Gastroesophageal sphincter (tissue), 4 donors: Measurements from ENCODE around the gene GRIP1. TPM values are rescaled to one million over a fixed set of nuclear protein-coding genes. Genes with fewer than 3 reads are reported as not detected.

ENCODE experiments used
- ATAC-seq: fragments of 150-250 bp; one replicate; pipeline ENCODE4 v1.9.1; 2016; ENCODE audit warnings: mild to moderate bottlenecking, moderate library complexity
- H3K27ac ChIP-seq, 4 donors: fragments of 200-600 bp; sonication (generic) in 3 of 4; 1 replicate in 3 of 4; 2 replicates in 1 of 4; pipeline ENCODE4 v1.5.1; 2016 to 2019
- H3K27me3 ChIP-seq: fragments of 200-600 bp; sonication (generic); one replicate; pipeline ENCODE4 v1.5.1; 2019
- H3K36me3 ChIP-seq, 2 donors: fragments of 200-600 bp; sonication (generic); one replicate each; pipeline ENCODE4 v1.5.1; 2019; ENCODE audit warnings: control low read depth in 1 of 2
- H3K4me1 ChIP-seq, 3 donors: fragments of 200-600 bp; sonication (generic); 1 replicate in 2 of 3; 2 replicates in 1 of 3; pipeline ENCODE4 v1.5.1; 2016 to 2019; ENCODE audit warnings: control low read depth in 2 of 3
- H3K4me3 ChIP-seq, 2 donors: fragments of 200-600 bp; sonication (generic); one replicate each; pipeline ENCODE4 v1.5.1; 2019; ENCODE audit warnings: mild to moderate bottlenecking in 1 of 2, moderate library complexity in 1 of 2
- H3K9me3 ChIP-seq, 3 donors: fragments of 200-600 bp; sonication (generic); one replicate each; pipeline ENCODE4 v1.5.1; 2017 to 2019; ENCODE audit warnings: control low read depth in 2 of 3
- EP300 ChIP-seq: sonication (generic); formaldehyde crosslinking; IDR thresholded peaks from one replicate; pipeline ENCODE4 v1.6.1; 2017; ENCODE audit warnings: antibody characterized with exemption, mild to moderate bottlenecking
- POLR2A ChIP-seq, 2 donors: fragments of 450-650 bp; IDR thresholded peaks; one replicate each; pipeline ENCODE4 v1.6.1; 2017; ENCODE audit warnings: antibody characterized with exemption in 2 of 2, mild to moderate bottlenecking in 2 of 2, moderate library complexity in 1 of 2
- POLR2AphosphoS5 ChIP-seq: sonication (generic); formaldehyde crosslinking; IDR thresholded peaks from one replicate; pipeline ENCODE4 v1.6.1; 2017; ENCODE audit warnings: antibody characterized with exemption
- WGBS, 2 donors: methylation state at CpG; one replicate each; pipeline ENCODE4 v1.1.5; 2018; ENCODE audit warnings: low coverage in 1 of 2; 5-methylcytosine and 5-hydroxymethylcytosine counted together
- total RNA-seq, 4 donors: library from RNA; depleted of rRNA; stranded (reverse); fragments of >200 nt; gene quantifications; one replicate each; pipeline ENCODE4 v1.1.0, GENCODE V29; 2016
- TF ChIP-seq, protein P1 (sequence below), 4 experiments: fragments of 200-600 bp in 2 of 4; fragments of 450-650 bp in 2 of 4; sonication (generic) in 1 of 4; IDR thresholded peaks; one replicate each; pipeline ENCODE4 v1.5.1; 2017 to 2019; ENCODE audit warnings: antibody characterized with exemption in 4 of 4, mild to moderate bottlenecking in 2 of 4, moderate library complexity in 2 of 4

Gene GRIP1
- total RNA-seq, 4 donors from 2014 or later, result 6.8 to 17.8 (median 11.6) TPM

DNA sequence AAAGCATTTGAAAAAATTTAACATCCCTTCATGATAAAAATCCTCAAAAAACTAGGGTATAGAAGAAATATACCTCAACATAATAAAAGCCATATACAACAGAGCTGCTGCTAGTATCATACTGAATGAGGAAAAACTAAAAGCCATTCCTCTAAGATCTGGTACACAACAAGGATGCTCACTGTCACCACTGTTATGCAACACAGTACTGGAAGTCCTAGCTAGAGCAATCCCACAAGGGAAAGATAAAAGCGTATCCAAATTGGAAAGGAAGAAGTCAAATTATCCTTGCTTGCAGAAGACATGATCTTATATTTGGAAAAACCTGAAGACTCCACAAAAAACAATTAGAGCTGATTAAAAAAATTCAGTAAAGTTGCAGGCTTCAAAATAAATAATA lies 261.7 kb downstream of the GRIP1 start:
- Histone ChIP-seq H3K4me3 (no peak overlapping the region), H3K4me1 (no peaks in the 10 kb centered on the region), H3K27me3 (no peaks in the 10 kb centered on the region), H3K36me3 (no peaks in the 10 kb centered on the region), H3K9me3 (no peaks in the 10 kb centered on the region), H3K27ac (no peak overlapping the region)
- 70 to 92% methylated on average over 1 of the region's 1 CpG for WGBS, 2 donors
- no peak for ATAC-seq
- TF ChIP-seq, protein P1, sequence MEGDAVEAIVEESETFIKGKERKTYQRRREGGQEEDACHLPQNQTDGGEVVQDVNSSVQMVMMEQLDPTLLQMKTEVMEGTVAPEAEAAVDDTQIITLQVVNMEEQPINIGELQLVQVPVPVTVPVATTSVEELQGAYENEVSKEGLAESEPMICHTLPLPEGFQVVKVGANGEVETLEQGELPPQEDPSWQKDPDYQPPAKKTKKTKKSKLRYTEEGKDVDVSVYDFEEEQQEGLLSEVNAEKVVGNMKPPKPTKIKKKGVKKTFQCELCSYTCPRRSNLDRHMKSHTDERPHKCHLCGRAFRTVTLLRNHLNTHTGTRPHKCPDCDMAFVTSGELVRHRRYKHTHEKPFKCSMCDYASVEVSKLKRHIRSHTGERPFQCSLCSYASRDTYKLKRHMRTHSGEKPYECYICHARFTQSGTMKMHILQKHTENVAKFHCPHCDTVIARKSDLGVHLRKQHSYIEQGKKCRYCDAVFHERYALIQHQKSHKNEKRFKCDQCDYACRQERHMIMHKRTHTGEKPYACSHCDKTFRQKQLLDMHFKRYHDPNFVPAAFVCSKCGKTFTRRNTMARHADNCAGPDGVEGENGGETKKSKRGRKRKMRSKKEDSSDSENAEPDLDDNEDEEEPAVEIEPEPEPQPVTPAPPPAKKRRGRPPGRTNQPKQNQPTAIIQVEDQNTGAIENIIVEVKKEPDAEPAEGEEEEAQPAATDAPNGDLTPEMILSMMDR (IDR thresholded peaks at IDR 0.05), result no peak
- TF ChIP-seq EP300 (no peak), POLR2A (IDR thresholded peaks at IDR 0.05) (no peak), POLR2AphosphoS5 (no peak)

DNA sequence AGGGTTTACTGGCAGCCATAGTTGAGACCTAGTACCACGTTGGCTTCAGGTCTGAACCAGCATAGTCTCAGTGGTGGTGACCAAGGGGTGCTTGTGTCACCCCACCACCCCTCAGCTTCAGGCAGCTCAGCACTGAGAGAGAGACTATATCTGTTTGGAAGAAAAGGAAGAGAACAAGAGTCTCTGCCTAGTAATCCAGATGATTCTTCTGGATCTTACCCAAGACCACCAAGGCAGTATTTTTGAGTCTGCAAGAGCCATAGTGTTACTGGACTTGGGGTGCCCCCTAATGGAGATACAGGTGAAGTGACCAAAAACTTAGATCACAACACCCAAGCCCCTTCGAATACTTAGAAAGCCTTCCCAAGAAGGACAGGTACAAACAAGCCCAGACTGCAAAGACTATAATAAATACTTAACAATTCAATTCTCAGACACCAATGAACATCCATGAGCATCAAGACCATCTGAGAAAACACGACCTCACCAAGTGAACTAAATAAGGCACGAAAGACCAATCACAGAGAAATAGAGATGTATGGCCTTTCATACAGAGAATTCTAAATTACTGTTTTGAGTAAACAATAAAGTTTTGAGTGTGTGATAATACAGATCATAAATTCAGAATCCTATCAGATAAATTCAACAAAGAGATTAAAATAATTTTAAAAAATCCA lies 269.5 kb downstream of the GRIP1 start:
- Histone ChIP-seq H3K9me3 (no peaks in the 10 kb centered on the region), H3K4me3 (no peak overlapping the region), H3K27me3 (no peaks in the 10 kb centered on the region), H3K27ac (no peak overlapping the region), H3K36me3 (no peaks in the 10 kb centered on the region), H3K4me1 (no peaks in the 10 kb centered on the region)
- WGBS, 2 donors, result 69 to 71% methylated on average over 3 to 4 of the region's 4 CpGs
- no peak for ATAC-seq
- TF ChIP-seq POLR2A (IDR thresholded peaks at IDR 0.05), result no peak
- no peak for TF ChIP-seq POLR2AphosphoS5
- TF ChIP-seq, protein P1 (IDR thresholded peaks at IDR 0.05), result peak; percentile 21 to 56 (median 32)
- no peak for TF ChIP-seq EP300

DNA sequence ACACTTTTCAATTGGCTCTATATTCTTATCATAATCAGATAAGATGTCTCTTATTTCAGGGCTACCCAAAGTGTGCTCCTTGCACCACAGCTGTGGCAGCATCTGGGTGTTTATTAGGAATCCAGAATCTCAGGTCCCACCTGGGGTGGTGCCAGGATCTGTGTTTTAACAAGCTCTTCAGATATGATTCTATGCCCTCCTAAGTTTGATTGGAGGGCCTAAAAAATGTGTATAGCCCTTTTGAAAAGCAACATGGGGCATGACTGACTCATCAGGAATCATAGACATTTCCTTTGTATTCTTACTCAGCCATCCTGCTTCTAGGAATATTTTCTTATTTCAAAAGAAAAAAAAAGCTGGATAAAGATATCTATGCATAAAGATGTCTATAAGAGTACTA lies 273.5 kb downstream of the GRIP1 start:
- Histone ChIP-seq H3K36me3 (no peaks in the 10 kb centered on the region), H3K9me3 (no peaks in the 10 kb centered on the region), H3K4me3 (no peak overlapping the region), H3K4me1 (peaks cover 0 to 1% (median 0%) of the 10 kb centered on the region in 3 donors), H3K27me3 (no peaks in the 10 kb centered on the region), H3K27ac (no peak overlapping the region)
- ATAC-seq, result no peak
- TF ChIP-seq, protein P1 (IDR thresholded peaks at IDR 0.05), result no peak
- TF ChIP-seq EP300 (no peak), POLR2A (IDR thresholded peaks at IDR 0.05) (no peak), POLR2AphosphoS5 (no peak)

DNA sequence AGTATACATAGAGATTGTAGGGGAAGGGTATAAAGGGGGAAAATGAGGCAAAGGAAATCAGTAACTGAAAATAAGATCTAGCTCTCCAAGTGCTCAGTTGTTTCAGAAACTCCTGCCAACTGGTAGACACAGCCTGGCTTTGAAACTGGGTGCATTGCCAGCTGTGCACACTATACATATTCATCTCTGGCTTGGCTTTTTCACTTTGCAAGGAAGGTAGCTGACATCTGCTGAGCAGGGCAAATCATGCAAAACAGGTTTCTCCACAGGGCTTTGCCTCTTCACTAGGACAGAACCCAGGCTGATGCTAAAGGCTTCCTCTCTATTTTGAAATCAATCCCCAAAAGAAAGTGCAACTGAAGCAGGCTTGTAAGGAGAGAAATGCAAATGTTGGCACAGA lies 275.1 kb downstream of the GRIP1 start:
- no peaks in the 10 kb centered on the region for H3K36me3 ChIP-seq
- H3K4me3 ChIP-seq, result no peak overlapping the region
- H3K4me1 ChIP-seq, result peaks cover 4 to 18% (median 7%) of the 10 kb centered on the region in 3 donors
- H3K27ac ChIP-seq, result no peak overlapping the region
- H3K27me3 ChIP-seq, result no peaks in the 10 kb centered on the region
- H3K9me3 ChIP-seq, result no peaks in the 10 kb centered on the region
- TF ChIP-seq POLR2AphosphoS5 (no peak), EP300 (no peak), POLR2A (IDR thresholded peaks at IDR 0.05) (no peak)
- TF ChIP-seq, protein P1 (IDR thresholded peaks at IDR 0.05), result no peak
- no peak for ATAC-seq

DNA sequence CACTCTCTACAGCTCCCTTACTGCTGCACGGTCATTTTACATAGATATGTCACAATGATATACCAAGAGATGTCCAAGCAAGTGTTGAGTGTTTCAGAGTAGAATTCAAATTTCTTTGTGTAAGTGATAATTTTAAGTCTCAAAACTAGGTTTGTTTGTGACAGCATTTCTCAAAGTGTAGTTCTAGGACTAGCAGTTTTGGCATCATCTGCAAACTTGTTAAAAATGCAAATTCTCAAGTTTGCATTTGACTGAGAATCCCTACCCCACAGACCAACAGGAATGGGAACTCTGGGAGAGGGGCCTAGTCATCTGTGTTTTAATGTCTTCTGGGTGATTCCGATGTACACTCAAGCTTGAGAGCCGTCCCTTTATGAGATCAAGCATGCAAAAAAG lies 279.0 kb downstream of the GRIP1 start:
- Histone ChIP-seq H3K4me1 (peaks cover 4 to 18% (median 7%) of the 10 kb centered on the region in 3 donors), H3K27ac (no peak overlapping the region), H3K27me3 (no peaks in the 10 kb centered on the region), H3K4me3 (no peak overlapping the region), H3K36me3 (no peaks in the 10 kb centered on the region), H3K9me3 (no peaks in the 10 kb centered on the region)
- TF ChIP-seq EP300 (no peak), POLR2AphosphoS5 (no peak), POLR2A (IDR thresholded peaks at IDR 0.05) (no peak)
- TF ChIP-seq, protein P1 (IDR thresholded peaks at IDR 0.05), result no peak
- no peak for ATAC-seq
- WGBS, 2 donors, result 38 to 61% methylated on average over 2 to 3 of the region's 3 CpGs
